ENCODE measurements around the gene DPF3. TPM values are rescaled to one million over a fixed set of nuclear protein-coding genes. Genes with fewer than 3 reads are reported as not detected.

Gene DPF3
- total RNA-seq, 4 donors from 2014 or later = 16.7 to 27.8 (median 20.3) TPM

GRCh38 chr14:72722201-72722785 lies 171.6 kb downstream of the DPF3 start:
- Histone ChIP-seq H3K4me1 (peaks cover 9 to 14% of the 10 kb centered on the region in 2 donors), H3K36me3 (no peaks in the 10 kb centered on the region), H3K27ac (peak overlapping the region in 1 of 4 donors; percentile 8), H3K27me3 (no peaks in the 10 kb centered on the region), H3K4me3 (no peak overlapping the region), H3K9me3 (no peaks in the 10 kb centered on the region)
- ATAC-seq = no peak
- intact Hi-C loops (cut with DNase I; ENCODE audit: low total_unique reads) = no loop called here
- DNase-seq = no peak
- in situ Hi-C loops (cut with MboI; ENCODE audit: low sequenced_read_pairs in 4 of 4) = no loop called here
- TF ChIP-seq POLR2A (IDR thresholded peaks at IDR 0.05) (no peak), CTCF (IDR thresholded peaks at IDR 0.05 in 4 of 5, conservative IDR thresholded peaks at IDR 0.05 in 1 of 5) (no peak)

DNA sequence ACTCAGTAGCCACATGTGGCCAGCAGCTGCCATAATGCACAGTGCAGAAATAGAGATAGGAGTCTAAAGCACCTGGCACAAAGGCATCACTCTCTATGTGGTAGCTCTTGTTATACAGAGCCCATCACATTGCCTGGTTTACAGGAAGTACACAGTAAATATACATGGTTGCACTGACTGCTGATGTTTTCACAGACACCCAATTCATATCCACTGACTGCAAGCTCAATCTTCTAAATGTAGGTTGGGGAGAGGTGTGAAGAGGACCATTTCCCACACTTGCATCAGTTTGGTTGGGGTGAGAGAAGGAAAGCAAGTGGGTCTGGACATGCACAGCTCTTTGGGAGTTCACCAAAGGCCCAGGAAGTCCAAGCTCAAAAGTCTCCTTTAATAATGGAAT lies 172.8 kb downstream of the DPF3 start:
- TF ChIP-seq POLR2A (IDR thresholded peaks at IDR 0.05) = no peak
- TF ChIP-seq CTCF (IDR thresholded peaks at IDR 0.05 in 4 of 5, conservative IDR thresholded peaks at IDR 0.05 in 1 of 5) = no peak

DNA sequence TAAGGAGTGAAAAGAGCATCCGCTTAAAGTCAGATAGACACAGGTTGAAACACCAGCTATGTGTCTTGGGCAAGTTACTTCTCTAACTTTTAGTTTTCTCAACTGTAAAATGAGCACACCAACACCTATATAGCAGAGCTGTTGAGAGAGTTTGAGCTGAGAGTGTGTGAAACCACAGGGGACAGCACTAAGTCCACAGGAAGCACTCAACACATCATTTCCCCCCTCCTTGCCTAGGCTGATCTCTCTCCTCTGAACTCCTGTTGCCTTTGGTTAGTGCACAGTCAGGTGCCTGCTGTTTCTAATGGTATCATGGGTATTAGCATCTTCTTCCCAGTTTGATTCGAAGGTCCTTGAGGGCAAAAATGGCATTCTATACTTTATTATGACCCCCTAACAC lies 176.7 kb downstream of the DPF3 start:
- TF ChIP-seq CTCF (IDR thresholded peaks at IDR 0.05 in 4 of 5, conservative IDR thresholded peaks at IDR 0.05 in 1 of 5) = no peak
- no peak for TF ChIP-seq POLR2A (IDR thresholded peaks at IDR 0.05)
- H3K36me3 ChIP-seq = no peaks in the 10 kb centered on the region
- no peaks in the 10 kb centered on the region for H3K27me3 ChIP-seq
- peaks cover 36% of the 10 kb centered on the region in 2 donors for H3K4me1 ChIP-seq
- H3K4me3 ChIP-seq = no peak overlapping the region
- intact Hi-C loops (cut with DNase I; ENCODE audit: low total_unique reads) = loop anchor here (2.0 to 10.0 kb wide), 3 partner anchors 155 to 202 kb away; no protein-coding TSS in a partner anchor
- no peak for ATAC-seq
- in situ Hi-C loops (cut with MboI; ENCODE audit: low sequenced_read_pairs in 4 of 4) = no loop called here
- H3K27ac ChIP-seq = peak overlapping the region; percentile 90 to 94 (median 92)
- no peak for DNase-seq
- H3K9me3 ChIP-seq = no peaks in the 10 kb centered on the region

More for the DNA sequence above, 172.8 kb downstream of the DPF3 start:
- Histone ChIP-seq H3K9me3 (no peaks in the 10 kb centered on the region), H3K4me3 (no peak overlapping the region), H3K27me3 (no peaks in the 10 kb centered on the region), H3K36me3 (no peaks in the 10 kb centered on the region), H3K27ac (no peak overlapping the region), H3K4me1 (peaks cover 17 to 18% of the 10 kb centered on the region in 2 donors)
- DNase-seq (no peak), ATAC-seq (no peak)
- in situ Hi-C loops (cut with MboI; ENCODE audit: low sequenced_read_pairs in 4 of 4) (no loop called here), intact Hi-C loops (cut with DNase I; ENCODE audit: low total_unique reads) (no loop called here)

GRCh38 chr14:72716476-72716875 lies 177.4 kb downstream of the DPF3 start:
- DNase-seq = no peak
- H3K4me3 ChIP-seq = no peak overlapping the region
- H3K4me1 ChIP-seq = peaks cover 41 to 44% of the 10 kb centered on the region in 2 donors
- no peaks in the 10 kb centered on the region for H3K27me3 ChIP-seq
- no peaks in the 10 kb centered on the region for H3K9me3 ChIP-seq
- intact Hi-C loops (cut with DNase I; ENCODE audit: low total_unique reads) (loop anchor here (2.0 to 10.0 kb wide), 3 partner anchors 154 to 202 kb away; no protein-coding TSS in a partner anchor), in situ Hi-C loops (cut with MboI; ENCODE audit: low sequenced_read_pairs in 4 of 4) (no loop called here)
- no peak for ATAC-seq
- no peaks in the 10 kb centered on the region for H3K36me3 ChIP-seq
- H3K27ac ChIP-seq = peak overlapping the region; percentile 90 to 94 (median 92)
- no peak for TF ChIP-seq CTCF (IDR thresholded peaks at IDR 0.05 in 4 of 5, conservative IDR thresholded peaks at IDR 0.05 in 1 of 5)
- no peak for TF ChIP-seq POLR2A (IDR thresholded peaks at IDR 0.05)

Measured in gastrocnemius medialis (tissue), 4 donors.